ENCODE data around the gene TIPARP.

TIPARP gene

DNA sequence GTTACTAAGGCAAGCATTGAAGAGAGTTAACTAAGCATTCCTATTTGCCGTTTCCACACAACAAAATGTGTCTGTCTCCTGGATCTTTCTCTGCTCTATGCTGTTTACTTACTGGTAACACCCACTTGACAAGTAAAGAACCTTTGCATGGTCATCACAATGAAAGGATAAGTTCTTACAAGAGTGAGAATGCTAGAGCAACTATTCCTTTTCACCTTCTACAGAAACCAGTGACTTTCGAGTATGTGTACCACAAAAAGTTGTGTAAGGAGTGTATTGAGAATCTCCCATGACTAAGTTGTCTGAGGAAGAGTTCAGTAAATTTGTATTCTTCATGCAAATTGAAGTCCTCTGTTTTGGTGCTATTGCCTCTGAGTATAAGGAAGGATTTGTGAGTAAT lies 10.8 kb downstream of the TIPARP start:
- H3K4me3 ChIP-seq (ENCODE audit: low read depth, low read length), result peak overlapping the region; percentile 41
- H2AFZ ChIP-seq, result no peak overlapping the region
- no peak overlapping the region for H3K9ac ChIP-seq
- H3K27me3 ChIP-seq (ENCODE audit: control insufficient read depth, insufficient read depth, low read length), result no peaks in the 10 kb centered on the region
- peaks cover 83% of the 10 kb centered on the region for H3K79me2 ChIP-seq
- peaks cover 4% of the 10 kb centered on the region for H3K36me3 ChIP-seq (ENCODE audit: control insufficient read depth, insufficient read depth, low read length)
- H3K4me2 ChIP-seq (ENCODE audit: low read length), result peak overlapping the region; percentile 2
- peak overlapping the region; percentile 99 for H3K27ac ChIP-seq
- TF ChIP-seq, protein P1, sequence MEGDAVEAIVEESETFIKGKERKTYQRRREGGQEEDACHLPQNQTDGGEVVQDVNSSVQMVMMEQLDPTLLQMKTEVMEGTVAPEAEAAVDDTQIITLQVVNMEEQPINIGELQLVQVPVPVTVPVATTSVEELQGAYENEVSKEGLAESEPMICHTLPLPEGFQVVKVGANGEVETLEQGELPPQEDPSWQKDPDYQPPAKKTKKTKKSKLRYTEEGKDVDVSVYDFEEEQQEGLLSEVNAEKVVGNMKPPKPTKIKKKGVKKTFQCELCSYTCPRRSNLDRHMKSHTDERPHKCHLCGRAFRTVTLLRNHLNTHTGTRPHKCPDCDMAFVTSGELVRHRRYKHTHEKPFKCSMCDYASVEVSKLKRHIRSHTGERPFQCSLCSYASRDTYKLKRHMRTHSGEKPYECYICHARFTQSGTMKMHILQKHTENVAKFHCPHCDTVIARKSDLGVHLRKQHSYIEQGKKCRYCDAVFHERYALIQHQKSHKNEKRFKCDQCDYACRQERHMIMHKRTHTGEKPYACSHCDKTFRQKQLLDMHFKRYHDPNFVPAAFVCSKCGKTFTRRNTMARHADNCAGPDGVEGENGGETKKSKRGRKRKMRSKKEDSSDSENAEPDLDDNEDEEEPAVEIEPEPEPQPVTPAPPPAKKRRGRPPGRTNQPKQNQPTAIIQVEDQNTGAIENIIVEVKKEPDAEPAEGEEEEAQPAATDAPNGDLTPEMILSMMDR (IDR thresholded peaks at IDR 0.05), result no peak
- H3K9me3 ChIP-seq (ENCODE audit: control insufficient read depth, low read length), result no peaks in the 10 kb centered on the region
- peaks cover 19% of the 10 kb centered on the region for H3K4me1 ChIP-seq

DNA sequence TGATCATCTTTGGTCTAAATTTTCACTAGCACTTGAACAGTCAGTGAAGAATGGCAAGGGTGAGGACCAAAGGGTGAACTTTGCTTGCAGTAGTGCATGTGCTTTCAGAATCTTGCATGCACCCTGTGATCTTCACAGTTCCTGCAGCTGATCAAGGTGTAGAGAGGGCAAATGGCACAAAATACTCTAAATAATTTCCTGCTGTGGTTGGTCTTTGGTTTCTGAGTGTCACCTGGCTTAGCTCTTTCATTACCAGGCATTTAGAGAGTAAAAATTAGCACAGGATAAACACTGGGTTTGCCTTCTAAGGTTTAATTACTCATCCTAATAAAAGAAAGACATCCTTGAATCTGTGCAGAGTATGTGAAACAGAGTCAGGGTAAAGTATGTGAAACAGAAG lies 11.4 kb downstream of the TIPARP start:
- Histone ChIP-seq H3K9ac (no peak overlapping the region), H3K4me2 (ENCODE audit: low read length) (peak overlapping the region; percentile 2), H3K9me3 (ENCODE audit: control insufficient read depth, low read length) (no peaks in the 10 kb centered on the region), H3K4me1 (peaks cover 24% of the 10 kb centered on the region), H3K27me3 (ENCODE audit: control insufficient read depth, insufficient read depth, low read length) (no peaks in the 10 kb centered on the region), H3K79me2 (peaks cover 83% of the 10 kb centered on the region), H2AFZ (no peak overlapping the region), H3K27ac (peak overlapping the region; percentile 99), H3K36me3 (ENCODE audit: control insufficient read depth, insufficient read depth, low read length) (peaks cover 2% of the 10 kb centered on the region), H3K4me3 (ENCODE audit: low read depth, low read length) (peak overlapping the region; percentile 41)
- TF ChIP-seq, protein P1 (IDR thresholded peaks at IDR 0.05), result no peak

DNA sequence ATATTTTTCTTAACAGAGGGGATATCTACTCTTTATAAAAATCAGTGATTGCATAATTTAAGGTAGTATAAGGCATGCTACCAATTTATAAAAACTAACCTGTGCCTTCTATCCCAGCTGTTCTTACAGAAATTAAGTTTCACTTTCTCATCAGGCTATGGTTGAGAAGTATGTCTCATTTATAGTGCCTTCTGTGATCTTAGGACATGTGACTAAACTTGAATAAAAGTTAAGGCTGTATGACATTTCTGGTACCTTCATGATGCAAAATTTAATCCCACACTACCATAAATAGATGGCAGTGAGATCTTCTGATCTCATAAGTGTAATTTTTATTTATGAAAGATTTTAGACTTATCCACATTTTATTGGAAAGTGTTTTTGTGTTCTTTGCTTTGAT lies 12.6 kb downstream of the TIPARP start:
- H3K9ac ChIP-seq, result no peak overlapping the region
- H2AFZ ChIP-seq, result no peak overlapping the region
- peak overlapping the region; percentile 76 for H3K27ac ChIP-seq
- peaks cover 30% of the 10 kb centered on the region for H3K4me1 ChIP-seq
- H3K9me3 ChIP-seq (ENCODE audit: control insufficient read depth, low read length), result no peaks in the 10 kb centered on the region
- no peak overlapping the region for H3K4me2 ChIP-seq (ENCODE audit: low read length)
- peaks cover 81% of the 10 kb centered on the region for H3K79me2 ChIP-seq
- no peaks in the 10 kb centered on the region for H3K36me3 ChIP-seq (ENCODE audit: control insufficient read depth, insufficient read depth, low read length)
- TF ChIP-seq, protein P1 (IDR thresholded peaks at IDR 0.05), result no peak
- no peaks in the 10 kb centered on the region for H3K27me3 ChIP-seq (ENCODE audit: control insufficient read depth, insufficient read depth, low read length)
- no peak overlapping the region for H3K4me3 ChIP-seq (ENCODE audit: low read depth, low read length)

DNA sequence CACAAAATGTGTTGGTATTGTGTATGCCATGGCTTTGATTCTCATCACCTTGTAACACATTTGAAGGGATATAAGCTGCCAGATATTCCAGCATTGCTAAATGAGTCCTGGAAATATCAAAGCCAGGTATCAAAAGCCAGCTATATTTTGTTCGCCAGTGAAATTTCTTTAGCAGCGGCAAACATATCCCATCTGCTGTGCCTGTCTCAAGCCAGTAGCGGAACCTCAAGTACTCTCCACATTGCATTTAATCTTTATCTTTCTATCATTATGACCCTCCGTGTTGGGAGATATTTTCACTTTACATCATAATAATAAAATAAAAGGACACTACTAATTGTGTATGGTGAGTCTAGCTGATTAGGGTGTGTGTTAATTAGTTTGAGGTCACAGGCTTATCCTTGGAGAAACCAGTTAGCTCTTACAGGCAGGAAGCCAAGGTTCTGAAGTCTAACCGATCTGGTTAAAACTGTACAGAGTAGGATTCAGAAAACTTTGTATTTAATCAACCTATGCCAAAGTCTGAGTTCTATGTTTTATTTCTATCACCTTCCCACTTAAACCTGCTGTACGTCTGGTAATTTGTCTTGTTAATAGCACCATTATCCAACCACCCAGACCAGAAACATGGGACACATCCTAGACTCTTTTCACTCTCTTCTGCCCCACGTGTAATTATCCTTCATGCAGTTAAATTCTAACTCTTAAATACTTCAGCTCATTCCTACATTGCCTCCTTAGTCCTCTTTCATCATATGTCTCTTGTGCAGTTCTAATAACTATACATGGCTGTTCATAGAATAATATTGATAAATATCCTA lies 14.5 kb downstream of the TIPARP start:
- no peak overlapping the region for H2AFZ ChIP-seq
- H3K27ac ChIP-seq, result peak overlapping the region; percentile 76
- peaks cover 67% of the 10 kb centered on the region for H3K79me2 ChIP-seq
- H3K4me2 ChIP-seq (ENCODE audit: low read length), result peak overlapping the region; percentile 56
- H3K4me3 ChIP-seq (ENCODE audit: low read depth, low read length), result no peak overlapping the region
- no peak overlapping the region for H3K9ac ChIP-seq
- H3K36me3 ChIP-seq (ENCODE audit: control insufficient read depth, insufficient read depth, low read length), result no peaks in the 10 kb centered on the region
- H3K27me3 ChIP-seq (ENCODE audit: control insufficient read depth, insufficient read depth, low read length), result no peaks in the 10 kb centered on the region
- peaks cover 30% of the 10 kb centered on the region for H3K4me1 ChIP-seq
- H3K9me3 ChIP-seq (ENCODE audit: control insufficient read depth, low read length), result no peaks in the 10 kb centered on the region
- TF ChIP-seq, protein P1 (IDR thresholded peaks at IDR 0.05), result no peak

DNA sequence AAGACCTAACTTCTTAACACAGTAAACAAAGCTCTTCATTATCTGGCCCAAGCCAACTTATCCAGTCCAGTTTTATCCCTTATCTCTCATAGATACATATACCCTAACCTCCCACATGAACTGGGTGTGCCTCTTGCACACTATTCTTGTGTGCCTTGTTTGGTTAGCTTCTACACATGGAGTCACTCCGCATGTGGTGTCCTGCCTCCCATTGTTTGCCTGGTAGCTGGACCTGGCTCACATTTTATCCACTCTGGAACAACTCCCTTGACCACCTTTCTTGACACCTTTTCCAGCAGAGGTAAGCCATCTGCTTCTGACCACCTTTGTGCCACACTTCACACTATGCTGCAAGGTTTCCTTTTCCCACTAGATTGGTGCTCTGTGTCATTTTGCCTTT lies 15.2 kb downstream of the TIPARP start:
- Histone ChIP-seq H3K4me3 (ENCODE audit: low read depth, low read length) (no peak overlapping the region), H3K36me3 (ENCODE audit: control insufficient read depth, insufficient read depth, low read length) (no peaks in the 10 kb centered on the region), H3K79me2 (peaks cover 63% of the 10 kb centered on the region), H2AFZ (no peak overlapping the region), H3K4me2 (ENCODE audit: low read length) (peak overlapping the region; percentile 56), H3K27me3 (ENCODE audit: control insufficient read depth, insufficient read depth, low read length) (no peaks in the 10 kb centered on the region), H3K4me1 (peaks cover 33% of the 10 kb centered on the region), H3K9ac (no peak overlapping the region), H3K27ac (peak overlapping the region; percentile 76), H3K9me3 (ENCODE audit: control insufficient read depth, low read length) (no peaks in the 10 kb centered on the region)
- TF ChIP-seq, protein P1 (IDR thresholded peaks at IDR 0.05), result no peak
